IPS-NIHi7 (cell line): ENCODE results near the gene SLC30A9.

Experiments used
- DNase-seq: peaks from one replicate; pipeline ENCODE4 v3.0.0; 2012; ENCODE audit warnings: mixed read lengths; ENCODE audit errors: extremely low spot score

The SLC30A9 gene

DNA sequence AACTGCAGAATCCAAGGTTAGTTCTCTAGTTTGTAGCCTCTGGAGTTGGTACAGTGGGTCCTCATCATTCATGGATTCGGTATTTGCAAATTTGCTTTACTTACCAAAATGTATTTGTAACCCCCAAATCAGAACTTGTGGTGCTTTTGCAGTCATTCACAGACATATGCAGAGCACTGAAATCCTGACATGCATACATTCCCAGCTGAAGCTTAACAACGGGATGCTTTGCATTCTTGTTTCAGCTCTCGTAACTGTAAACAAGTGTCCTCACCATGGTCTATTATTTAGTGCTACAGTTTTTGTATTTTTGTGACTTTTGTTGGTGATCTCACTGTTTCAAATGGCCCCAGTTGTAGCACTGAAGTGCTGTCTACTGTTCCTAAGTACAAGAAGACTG is 146.0 kb downstream of the SLC30A9 start:
- DNase-seq = peak; percentile 29
